Endothelial cell (in vitro differentiated cells): ENCODE results near the gene SPEM1. TPM values are rescaled to one million over a fixed set of nuclear protein-coding genes. Genes with fewer than 3 reads are reported as not detected.

Source experiments
- DNase-seq: peaks from one replicate; pipeline ENCODE4 v3.0.0; 2021; ENCODE audit warnings: low spot score
- H3K27ac Mint-ChIP-seq: one replicate; pipeline ENCODE4 v1.8.0; 2021; ENCODE audit warnings: mixed read lengths, inconsistent platforms; ENCODE audit not compliant: unreplicated experiment
- H3K27me3 Mint-ChIP-seq: one replicate; pipeline ENCODE4 v1.8.0; 2021; ENCODE audit warnings: mild to moderate bottlenecking, moderate library complexity, mixed read lengths, inconsistent platforms; ENCODE audit not compliant: unreplicated experiment
- H3K36me3 Mint-ChIP-seq: one replicate; pipeline ENCODE4 v1.8.0; 2021; ENCODE audit warnings: mild to moderate bottlenecking, low read depth, mixed read lengths, inconsistent platforms; ENCODE audit not compliant: unreplicated experiment
- H3K4me1 Mint-ChIP-seq: one replicate; pipeline ENCODE4 v1.8.0; 2021; ENCODE audit warnings: mild to moderate bottlenecking, mixed read lengths, inconsistent platforms; ENCODE audit not compliant: unreplicated experiment
- H3K4me3 Mint-ChIP-seq: one replicate; pipeline ENCODE4 v1.8.0; 2021; ENCODE audit warnings: mild to moderate bottlenecking, mixed read lengths, inconsistent platforms; ENCODE audit not compliant: unreplicated experiment
- H3K9me3 Mint-ChIP-seq: one replicate; pipeline ENCODE4 v1.8.0; 2021; ENCODE audit warnings: mixed read lengths, inconsistent platforms; ENCODE audit not compliant: unreplicated experiment
- CTCF ChIP-seq: fragments of 200-600 bp; sonication (generic); IDR thresholded peaks from one replicate; pipeline ENCODE4 v1.5.0; 2021; ENCODE audit warnings: antibody characterized with exemption; ENCODE audit not compliant: unreplicated experiment
- total RNA-seq: library from RNA; stranded (reverse); fragmentation: NEBNext Ultra II Directional; extraction: Animal tissue kit (Norgen Biotek cat#: 25700); gene quantifications from one replicate; pipeline ENCODE4 v1.2.1, GENCODE V29; 2021; ENCODE audit not compliant: unreplicated experiment

Gene SPEM1
- total RNA-seq, 1 donor from 2014 or later = 0.38 TPM

- Mint-ChIP-seq H3K4me1 (peaks cover 14% of the 10 kb centered on the region), H3K27me3 (peaks cover 28% of the 10 kb centered on the region), H3K36me3 (peaks cover 10% of the 10 kb centered on the region), H3K9me3 (no peaks in the 10 kb centered on the region), H3K4me3 (peak within 1 kb of the TSS; percentile 86), H3K27ac (peak within 1 kb of the TSS; percentile 73)
- TF ChIP-seq CTCF = no peak
- no peak for DNase-seq
Observed at GRCh38 chr17:7380855-7381683, 39.1 kb upstream of the SPEM1 start, which contains the start of gene TNK1. TNK1 (plus strand) TSS chr17:7381089; CDS start chr17:7382927, 1,838 bp downstream.

- H3K4me3 Mint-ChIP-seq = no peak overlapping the region
- peaks cover 14% of the 10 kb centered on the region for H3K4me1 Mint-ChIP-seq
- TF ChIP-seq CTCF = no peak
- no peak overlapping the region for H3K27ac Mint-ChIP-seq
- peaks cover 10% of the 10 kb centered on the region for H3K36me3 Mint-ChIP-seq
- H3K27me3 Mint-ChIP-seq = peaks cover 28% of the 10 kb centered on the region
- no peaks in the 10 kb centered on the region for H3K9me3 Mint-ChIP-seq
- DNase-seq = no peak
Observed at GRCh38 chr17:7382901-7383300, 37.2 kb upstream of the SPEM1 start.

- Mint-ChIP-seq H3K36me3 (peaks cover 10% of the 10 kb centered on the region), H3K4me1 (peaks cover 14% of the 10 kb centered on the region), H3K27ac (no peak overlapping the region), H3K4me3 (no peak overlapping the region), H3K27me3 (peaks cover 28% of the 10 kb centered on the region), H3K9me3 (no peaks in the 10 kb centered on the region)
- no peak for TF ChIP-seq CTCF
- DNase-seq = no peak
Observed at GRCh38 chr17:7383371-7383741, 36.8 kb upstream of the SPEM1 start.

- H3K4me3 Mint-ChIP-seq = no peak overlapping the region
- DNase-seq = peak; percentile 55
- H3K27me3 Mint-ChIP-seq = peaks cover 28% of the 10 kb centered on the region
Observed at GRCh38 chr17:7383742-7384488, 36.2 kb upstream of the SPEM1 start.

More at GRCh38 chr17:7383742-7384488, 36.2 kb upstream of the SPEM1 start:
- peaks cover 10% of the 10 kb centered on the region for H3K36me3 Mint-ChIP-seq
- H3K4me1 Mint-ChIP-seq = peaks cover 14% of the 10 kb centered on the region
- TF ChIP-seq CTCF = no peak
- H3K27ac Mint-ChIP-seq = no peak overlapping the region
- H3K9me3 Mint-ChIP-seq = no peaks in the 10 kb centered on the region
